Astrocyte (in vitro differentiated cells and primary cell): Measurements from ENCODE around the gene LIN7B. TPM values are rescaled to one million over a fixed set of nuclear protein-coding genes. Genes with fewer than 3 reads are reported as not detected.

Source experiments
- DNase-seq: peaks from one replicate; pipeline ENCODE4 v3.0.0-alpha.2; 2010; ENCODE audit warnings: low read depth
- FAIRE-seq: peaks from 2 replicates; lab custom pipeline; 2011; peaks lifted over from hg19 to GRCh38; lab: Jason Lieb, UNC
- H2AFZ ChIP-seq: 2 replicates; pipeline ENCODE4 v1.6.0; 2012; ENCODE audit warnings: low read depth, low read length, inconsistent platforms
- H3K27ac ChIP-seq: 2 replicates; pipeline ENCODE4 v1.5.1; 2011; ENCODE audit warnings: low read depth, low read length, inconsistent platforms
- H3K27me3 ChIP-seq: 2 replicates; pipeline ENCODE4 v1.6.0; 2011; ENCODE audit warnings: low read length, inconsistent platforms; ENCODE audit not compliant: insufficient read depth
- H3K36me3 ChIP-seq: 2 replicates; pipeline ENCODE4 v1.5.1; 2011; ENCODE audit warnings: low read length, inconsistent platforms; ENCODE audit not compliant: insufficient read depth
- H3K4me1 ChIP-seq: 2 replicates; pipeline ENCODE4 v1.5.1; 2011; ENCODE audit warnings: low read length, inconsistent platforms; ENCODE audit not compliant: insufficient read depth
- H3K4me2 ChIP-seq: 2 replicates; pipeline ENCODE4 v1.6.0; 2012; ENCODE audit warnings: low read length, inconsistent platforms
- H3K4me3 ChIP-seq: 2 replicates; pipeline ENCODE4 v1.5.1; 2011; ENCODE audit warnings: low read depth, mild to moderate bottlenecking, low read length, inconsistent platforms; ENCODE audit not compliant: insufficient read depth
- H3K79me2 ChIP-seq: 2 replicates; pipeline ENCODE4 v1.6.0; 2012; ENCODE audit warnings: mild to moderate bottlenecking, low read length, inconsistent platforms; ENCODE audit not compliant: insufficient read depth
- H3K9ac ChIP-seq: 2 replicates; pipeline ENCODE4 v1.6.0; 2012; ENCODE audit warnings: mild to moderate bottlenecking, low read length, inconsistent platforms
- H3K9me3 ChIP-seq: 2 replicates; pipeline ENCODE4 v1.5.1; 2012; ENCODE audit warnings: low read depth, mild to moderate bottlenecking, low read length, inconsistent platforms; ENCODE audit not compliant: insufficient read depth
- H4K20me1 ChIP-seq: 2 replicates; pipeline ENCODE4 v1.6.0; 2012; ENCODE audit warnings: low read length, inconsistent platforms; ENCODE audit not compliant: insufficient read depth
- H3K27ac Mint-ChIP-seq: one replicate; pipeline ENCODE4 v1.8.0; 2021; ENCODE audit warnings: mild to moderate bottlenecking, mixed read lengths; ENCODE audit not compliant: unreplicated experiment
- H3K27me3 Mint-ChIP-seq: one replicate; pipeline ENCODE4 v1.8.0; 2021; ENCODE audit warnings: low read depth, mixed read lengths; ENCODE audit not compliant: unreplicated experiment
- H3K36me3 Mint-ChIP-seq: one replicate; pipeline ENCODE4 v1.8.0; 2021; ENCODE audit warnings: low read depth, mixed read lengths; ENCODE audit not compliant: unreplicated experiment
- H3K4me1 Mint-ChIP-seq: one replicate; pipeline ENCODE4 v1.8.0; 2021; ENCODE audit warnings: low read depth, mixed read lengths; ENCODE audit not compliant: unreplicated experiment
- H3K4me3 Mint-ChIP-seq: one replicate; pipeline ENCODE4 v1.8.0; 2021; ENCODE audit warnings: mild to moderate bottlenecking, moderate library complexity, mixed read lengths; ENCODE audit not compliant: unreplicated experiment
- H3K9me3 Mint-ChIP-seq: one replicate; pipeline ENCODE4 v1.8.0; 2021; ENCODE audit warnings: mild to moderate bottlenecking, mixed read lengths; ENCODE audit not compliant: unreplicated experiment
- CTCF ChIP-seq: IDR thresholded peaks from 2 replicates; pipeline ENCODE4 v1.5.1; 2011; ENCODE audit warnings: low read depth, mild to moderate bottlenecking, inconsistent platforms, low read length, moderate library complexity; ENCODE audit not compliant: insufficient read depth
- EZH2 ChIP-seq: IDR thresholded peaks from 2 replicates; pipeline ENCODE4 v1.6.1; 2012; ENCODE audit warnings: mild to moderate bottlenecking, low read length, inconsistent platforms; ENCODE audit not compliant: insufficient read depth
- total RNA-seq: library from RNA; stranded (reverse); gene quantifications from 2 replicates; pipeline ENCODE4 v1.2.1, GENCODE V29; 2021

The LIN7B gene
- total RNA-seq, 1 donor from 2014 or later: 8.9 TPM

- Histone ChIP-seq H2AFZ (no peak overlapping the region), H3K79me2 (peaks cover 62% of the 10 kb centered on the region), H3K9ac (peak overlapping the region; percentile 11), H3K4me3 (no peak overlapping the region), H3K27ac (no peak overlapping the region), H3K9me3 (no peaks in the 10 kb centered on the region), H4K20me1 (peaks cover 85% of the 10 kb centered on the region), H3K4me1 (no peaks in the 10 kb centered on the region), H3K4me2 (no peak overlapping the region), H3K36me3 (peaks cover 35% of the 10 kb centered on the region), H3K27me3 (no peaks in the 10 kb centered on the region)
- FAIRE-seq (peak; percentile 9), DNase-seq (no peak)
- TF ChIP-seq CTCF (peak; percentile 98), EZH2 (no peak)
- H3K36me3 Mint-ChIP-seq: peaks cover 13% of the 10 kb centered on the region
- H3K4me3 Mint-ChIP-seq: no peak overlapping the region
- no peaks in the 10 kb centered on the region for H3K9me3 Mint-ChIP-seq
- H3K27me3 Mint-ChIP-seq: no peaks in the 10 kb centered on the region
- H3K27ac Mint-ChIP-seq: no peak overlapping the region
- no peaks in the 10 kb centered on the region for H3K4me1 Mint-ChIP-seq
Observed at GRCh38 chr19:49097453-49098288, 16.5 kb upstream of the LIN7B start.

GRCh38 chr19:49098795-49099194, 15.4 kb upstream of the LIN7B start:
- H3K4me3 ChIP-seq: no peak overlapping the region
- H3K27ac ChIP-seq: no peak overlapping the region
- Mint-ChIP-seq H3K27ac (no peak overlapping the region), H3K9me3 (no peaks in the 10 kb centered on the region), H3K4me1 (no peaks in the 10 kb centered on the region), H3K4me3 (no peak overlapping the region), H3K36me3 (peaks cover 13% of the 10 kb centered on the region), H3K27me3 (no peaks in the 10 kb centered on the region)
- no peaks in the 10 kb centered on the region for H3K27me3 ChIP-seq
- H4K20me1 ChIP-seq: peaks cover 87% of the 10 kb centered on the region
- H3K79me2 ChIP-seq: peaks cover 62% of the 10 kb centered on the region
- H3K4me1 ChIP-seq: no peaks in the 10 kb centered on the region
- FAIRE-seq (no peak), DNase-seq (no peak)
- no peak overlapping the region for H2AFZ ChIP-seq
- no peaks in the 10 kb centered on the region for H3K9me3 ChIP-seq
- no peak for TF ChIP-seq CTCF
- TF ChIP-seq EZH2: no peak
- H3K36me3 ChIP-seq: peaks cover 37% of the 10 kb centered on the region
- H3K9ac ChIP-seq: no peak overlapping the region
- no peak overlapping the region for H3K4me2 ChIP-seq

- H3K9me3 ChIP-seq: no peaks in the 10 kb centered on the region
- no peaks in the 10 kb centered on the region for H3K4me1 ChIP-seq
- H3K27me3 Mint-ChIP-seq: no peaks in the 10 kb centered on the region
- H3K4me2 ChIP-seq: no peak overlapping the region
- FAIRE-seq (no peak), DNase-seq (no peak)
- no peak overlapping the region for H2AFZ ChIP-seq
- H3K36me3 Mint-ChIP-seq: peaks cover 16% of the 10 kb centered on the region
- H3K9me3 Mint-ChIP-seq: no peaks in the 10 kb centered on the region
- H3K27ac ChIP-seq: no peak overlapping the region
- H3K4me3 ChIP-seq: no peak overlapping the region
- no peak overlapping the region for H3K9ac ChIP-seq
- peak overlapping the region; percentile 26 for H3K27ac Mint-ChIP-seq
- no peaks in the 10 kb centered on the region for H3K27me3 ChIP-seq
- H3K4me3 Mint-ChIP-seq: no peak overlapping the region
- H4K20me1 ChIP-seq: peaks cover 87% of the 10 kb centered on the region
- H3K36me3 ChIP-seq: peaks cover 35% of the 10 kb centered on the region
- TF ChIP-seq EZH2 (no peak), CTCF (no peak)
- H3K79me2 ChIP-seq: peaks cover 43% of the 10 kb centered on the region
- no peaks in the 10 kb centered on the region for H3K4me1 Mint-ChIP-seq
Observed at GRCh38 chr19:49101160-49101559, 13.0 kb upstream of the LIN7B start.
